ENCODE results near the gene SNTG2.

The SNTG2 gene

DNA sequence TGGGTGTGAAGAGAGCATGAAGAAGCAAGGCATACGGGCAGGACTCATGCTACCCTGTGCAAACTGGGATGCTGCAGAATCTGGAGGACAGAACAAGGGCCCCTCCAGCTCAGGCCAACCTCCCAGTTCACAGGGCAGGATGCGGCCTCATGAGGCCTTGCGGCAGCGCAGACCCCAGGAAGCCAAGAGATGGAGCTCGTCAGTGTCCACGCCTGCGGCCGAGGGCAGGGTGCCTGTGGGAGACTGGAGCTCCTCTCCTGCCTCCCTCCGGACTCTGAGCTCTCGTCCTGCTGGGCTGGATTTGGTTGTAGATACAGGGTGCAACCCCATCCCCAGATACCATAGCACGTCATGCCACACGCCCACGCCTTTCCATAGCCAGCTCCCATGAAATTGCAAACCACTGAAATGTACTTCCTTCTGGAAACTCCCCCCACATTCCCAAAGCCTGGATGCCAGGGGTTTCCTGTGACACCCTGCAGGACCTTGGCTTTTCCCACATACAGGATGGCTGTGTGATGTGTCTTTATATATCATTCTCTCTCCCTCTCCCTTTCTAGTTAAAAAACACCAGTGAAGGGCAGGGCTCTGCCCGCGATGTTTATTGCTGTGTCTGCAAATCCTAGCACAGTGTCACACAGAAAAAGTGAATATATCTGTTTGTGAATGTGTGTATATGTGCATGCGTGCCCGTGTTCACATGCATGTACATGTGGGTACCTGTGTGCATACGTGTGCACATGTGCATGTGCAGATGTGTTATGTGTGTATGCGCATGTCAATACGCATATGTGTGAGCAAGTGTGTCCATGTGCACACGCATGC lies 12.3 kb upstream of the SNTG2 start:
- ATAC-seq, result no peak
- DNase-seq (ENCODE audit: low spot score in 2 of 2), result no peak
- no peak overlapping the region for H3K27ac Mint-ChIP-seq
- no peaks in the 10 kb centered on the region for H3K4me1 Mint-ChIP-seq
- H3K4me3 Mint-ChIP-seq, result no peak overlapping the region
- H3K36me3 Mint-ChIP-seq, result no peaks in the 10 kb centered on the region
- H3K9me3 Mint-ChIP-seq, result no peaks in the 10 kb centered on the region

DNA sequence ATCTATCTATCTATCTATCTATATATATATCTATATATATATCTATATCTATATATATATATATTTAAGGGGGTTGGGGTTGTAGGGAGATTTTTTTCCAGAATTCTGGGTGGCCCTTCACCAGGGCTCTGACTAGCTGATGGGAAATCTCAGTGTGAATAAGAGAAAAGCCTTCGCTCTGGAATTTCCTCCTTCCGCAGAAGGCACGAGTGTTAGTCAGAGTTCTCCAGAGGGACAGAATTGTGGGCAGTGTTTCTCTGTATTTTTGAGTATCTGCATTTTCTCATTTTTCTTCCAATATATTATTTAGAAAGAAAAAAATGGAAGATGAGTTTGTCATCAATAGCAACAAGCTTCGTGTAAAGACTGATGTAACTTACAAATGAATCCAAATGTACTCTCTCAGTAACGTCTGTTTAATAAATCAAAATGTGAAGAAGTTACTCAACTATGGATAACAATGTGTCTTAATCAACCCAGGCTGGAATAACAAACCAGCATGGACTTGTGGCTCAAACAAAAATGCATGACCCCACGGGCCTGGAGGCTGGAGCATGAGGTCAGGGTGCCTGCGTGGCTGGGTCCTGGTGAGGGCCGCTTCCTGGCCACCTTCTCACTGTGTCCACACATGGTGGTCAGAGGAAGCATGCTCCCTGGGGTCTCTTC lies 10.6 kb upstream of the SNTG2 start:
- no peaks in the 10 kb centered on the region for H3K4me1 Mint-ChIP-seq
- H3K4me3 Mint-ChIP-seq, result no peak overlapping the region
- no peak for ATAC-seq
- peaks cover 3% of the 10 kb centered on the region for H3K9me3 Mint-ChIP-seq
- no peaks in the 10 kb centered on the region for H3K36me3 Mint-ChIP-seq
- no peak overlapping the region for H3K27ac Mint-ChIP-seq
- no peak for DNase-seq (ENCODE audit: low spot score in 2 of 2)

DNA sequence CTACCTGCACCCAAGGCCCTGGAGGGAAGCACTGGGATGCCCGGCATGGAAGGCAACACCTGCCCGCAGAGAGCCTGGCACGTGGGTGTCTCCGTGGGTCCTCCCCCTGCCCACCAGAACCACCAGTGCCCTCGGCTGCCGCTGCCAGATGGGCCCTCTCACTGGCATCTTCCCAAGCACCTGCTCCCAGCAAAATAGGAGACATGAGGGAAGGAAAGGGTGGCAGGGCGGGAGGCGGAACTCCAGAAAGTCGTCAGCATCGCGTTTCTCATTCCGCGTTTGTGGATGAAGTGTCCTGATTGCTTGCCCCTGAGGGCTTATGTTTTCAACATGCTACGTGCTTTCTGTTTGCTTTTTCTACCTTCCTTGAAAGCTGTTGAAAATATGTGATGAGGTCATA lies 8.8 kb upstream of the SNTG2 start:
- no peaks in the 10 kb centered on the region for H3K36me3 Mint-ChIP-seq
- peaks cover 3% of the 10 kb centered on the region for H3K9me3 Mint-ChIP-seq
- H3K4me1 Mint-ChIP-seq, result peaks cover 6% of the 10 kb centered on the region
- H3K4me3 Mint-ChIP-seq, result no peak overlapping the region
- no peak for DNase-seq (ENCODE audit: low spot score in 2 of 2)
- ATAC-seq, result no peak
- H3K27ac Mint-ChIP-seq, result no peak overlapping the region

DNA sequence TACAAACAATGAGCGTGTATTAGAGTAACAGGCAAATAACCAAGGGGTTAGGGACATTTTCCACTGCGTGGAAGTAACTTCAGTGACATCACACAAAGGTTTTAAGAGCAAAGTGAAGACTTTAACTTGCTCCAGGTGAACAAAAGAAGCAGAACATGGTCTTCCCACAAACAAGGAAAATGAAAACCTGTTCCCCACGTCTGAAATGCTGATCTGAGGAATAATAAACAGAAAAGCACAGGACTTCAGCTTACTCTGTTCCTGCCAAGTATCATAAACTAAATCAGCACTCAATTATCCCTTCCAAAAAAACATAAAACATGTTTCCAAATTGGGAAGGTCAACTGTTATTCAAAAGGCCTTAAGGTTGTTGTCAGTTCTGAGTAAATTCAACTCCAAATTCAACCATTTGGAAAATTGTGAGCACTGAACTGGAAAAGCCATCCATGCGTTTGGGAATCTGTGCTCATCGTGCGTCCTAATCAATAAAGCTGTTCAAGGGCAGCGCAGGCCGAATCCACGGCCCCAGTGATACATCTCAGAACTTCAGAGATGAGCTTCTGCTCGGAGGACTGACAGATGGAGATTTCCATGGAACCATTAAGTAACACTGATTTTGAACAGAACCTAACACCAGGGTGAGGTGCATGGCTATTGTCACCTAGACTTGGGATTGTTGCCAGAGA lies 7.7 kb upstream of the SNTG2 start:
- Mint-ChIP-seq H3K4me1 (peaks cover 6% of the 10 kb centered on the region), H3K4me3 (no peak overlapping the region), H3K9me3 (peaks cover 3% of the 10 kb centered on the region), H3K27ac (no peak overlapping the region), H3K36me3 (no peaks in the 10 kb centered on the region)
- no peak for DNase-seq (ENCODE audit: low spot score in 2 of 2)
- no peak for ATAC-seq

DNA sequence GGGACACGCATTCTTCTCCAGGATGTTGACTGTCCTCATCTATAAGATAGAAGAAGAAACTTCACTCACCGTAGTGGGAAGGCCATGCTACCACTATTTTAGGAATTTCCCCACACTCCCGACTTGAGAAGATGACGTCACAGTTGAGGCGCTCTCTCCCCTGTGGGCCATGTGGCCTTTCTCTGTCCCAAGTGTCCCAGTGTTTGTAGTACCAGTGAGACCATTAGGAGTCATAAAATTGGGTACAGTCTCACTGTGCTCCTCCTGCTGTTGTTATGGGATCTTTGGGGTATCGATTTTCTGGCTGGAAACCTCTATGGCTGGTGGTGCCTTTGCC lies 7.2 kb upstream of the SNTG2 start:
- Mint-ChIP-seq H3K4me1 (peaks cover 6% of the 10 kb centered on the region), H3K27ac (no peak overlapping the region), H3K9me3 (peaks cover 3% of the 10 kb centered on the region), H3K4me3 (no peak overlapping the region), H3K36me3 (no peaks in the 10 kb centered on the region)
- ATAC-seq (no peak), DNase-seq (ENCODE audit: low spot score in 2 of 2) (no peak)

DNA sequence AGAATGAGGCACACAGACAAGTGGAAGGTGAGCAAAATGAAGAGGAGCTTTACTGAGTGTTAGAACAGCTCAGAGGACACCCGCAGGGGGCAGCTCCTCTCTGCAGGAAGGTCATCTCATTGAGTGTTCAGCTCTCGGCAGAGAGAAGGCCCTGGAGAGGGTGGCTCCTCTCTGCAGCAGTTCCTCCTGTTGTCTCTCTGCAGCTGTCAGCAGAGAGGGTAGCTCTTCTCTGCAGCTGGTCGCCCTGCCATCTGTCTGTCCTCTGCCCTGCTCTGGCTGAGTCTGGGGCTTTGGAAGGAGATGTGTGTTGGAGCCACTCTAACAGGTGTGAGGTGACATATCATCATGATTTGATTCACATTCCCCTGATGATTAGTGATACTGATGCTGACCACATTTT lies 6.8 kb upstream of the SNTG2 start:
- no peak overlapping the region for H3K27ac Mint-ChIP-seq
- DNase-seq (ENCODE audit: low spot score in 2 of 2) (no peak), ATAC-seq (no peak)
- H3K9me3 Mint-ChIP-seq, result peaks cover 3% of the 10 kb centered on the region
- no peaks in the 10 kb centered on the region for H3K36me3 Mint-ChIP-seq
- H3K4me1 Mint-ChIP-seq, result peaks cover 6% of the 10 kb centered on the region
- H3K4me3 Mint-ChIP-seq, result no peak overlapping the region

DNA sequence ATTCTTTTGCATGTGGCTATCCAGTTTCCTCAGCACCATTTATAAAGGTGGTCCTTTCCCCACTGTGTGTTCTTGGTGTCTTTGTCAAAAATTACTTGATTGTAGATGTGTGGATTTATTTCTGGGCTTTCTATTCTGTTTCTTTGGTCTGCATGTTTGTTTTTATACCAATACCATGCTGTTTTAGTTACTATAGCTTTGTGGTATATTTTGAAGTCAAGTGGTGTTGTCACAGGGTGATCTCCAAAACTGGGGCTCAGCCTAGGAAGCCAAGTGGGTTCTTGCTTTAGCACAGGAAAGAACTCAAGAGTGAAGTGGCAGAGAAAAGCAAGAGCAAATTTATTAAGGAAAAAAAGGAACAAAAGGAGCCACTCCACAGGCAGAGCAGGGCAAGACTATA lies 6.0 kb upstream of the SNTG2 start:
- no peak for ATAC-seq
- DNase-seq (ENCODE audit: low spot score in 2 of 2), result no peak
- Mint-ChIP-seq H3K27ac (no peak overlapping the region), H3K4me1 (peaks cover 6% of the 10 kb centered on the region), H3K36me3 (no peaks in the 10 kb centered on the region), H3K4me3 (no peak overlapping the region), H3K9me3 (peaks cover 3% of the 10 kb centered on the region)

DNA sequence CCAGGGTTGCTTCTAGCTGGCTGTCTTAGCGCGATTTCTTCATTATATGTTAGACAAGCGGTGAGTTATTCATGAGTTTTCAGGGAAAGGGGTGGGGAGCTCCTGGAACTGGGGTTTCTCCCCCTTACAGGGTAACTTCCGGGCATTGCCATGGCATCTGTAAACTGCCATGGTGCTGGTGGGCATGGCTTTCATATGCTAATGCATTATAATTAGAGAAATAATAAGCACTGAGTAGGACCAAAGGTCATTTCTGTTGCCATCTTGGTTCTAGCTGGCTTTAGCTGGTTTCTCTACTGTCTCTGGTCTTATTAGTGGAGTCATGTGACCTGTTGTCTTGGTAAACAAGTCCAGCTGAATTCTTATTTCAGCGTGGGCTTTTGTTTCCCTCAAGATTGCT lies 5.5 kb upstream of the SNTG2 start:
- peaks cover 6% of the 10 kb centered on the region for H3K4me1 Mint-ChIP-seq
- ATAC-seq (no peak), DNase-seq (ENCODE audit: low spot score in 2 of 2) (no peak)
- H3K27ac Mint-ChIP-seq, result no peak overlapping the region
- H3K4me3 Mint-ChIP-seq, result no peak overlapping the region
- H3K36me3 Mint-ChIP-seq, result no peaks in the 10 kb centered on the region
- H3K9me3 Mint-ChIP-seq, result peaks cover 3% of the 10 kb centered on the region

DNA sequence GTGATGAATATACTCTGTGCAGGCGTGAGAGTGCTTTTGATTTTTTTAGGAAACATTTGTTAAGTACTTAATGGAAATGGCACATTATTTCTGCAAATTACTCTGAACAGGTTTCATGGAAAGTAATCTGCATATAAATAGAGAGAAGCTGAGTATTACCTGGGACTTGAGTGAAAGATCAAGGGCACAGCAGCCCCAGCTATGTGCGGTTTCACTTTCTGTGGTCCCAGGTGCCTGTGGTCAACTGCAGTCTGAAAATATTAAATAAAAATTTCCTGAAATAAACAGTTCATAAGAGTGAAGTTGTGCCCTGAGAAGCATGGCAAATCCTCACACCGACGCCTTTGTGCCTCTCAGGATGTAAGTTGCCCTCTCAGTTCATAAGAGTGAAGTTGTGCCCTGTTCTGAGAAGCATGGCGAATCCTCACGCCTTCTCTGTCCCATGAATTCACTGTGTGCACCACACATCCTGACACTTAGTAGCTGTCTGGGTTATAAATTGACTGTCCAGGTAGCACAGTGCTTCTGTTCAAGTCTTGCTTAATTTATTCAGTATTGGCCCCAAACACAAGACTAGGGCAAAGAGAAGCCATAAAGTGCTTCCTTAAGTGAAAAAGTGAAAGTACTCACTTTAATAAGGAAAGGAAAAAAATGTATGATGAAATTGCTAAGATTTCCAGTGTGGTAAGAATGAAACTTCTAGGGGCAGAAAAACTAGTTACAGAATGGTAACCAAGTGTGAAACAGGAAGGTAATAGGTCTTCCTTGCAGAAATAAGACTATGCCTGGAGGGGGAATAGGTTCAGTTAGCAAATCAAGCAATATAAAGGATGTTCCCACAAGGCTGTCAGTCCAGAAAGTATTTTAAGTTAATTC lies 4.3 kb upstream of the SNTG2 start:
- Mint-ChIP-seq H3K4me1 (peaks cover 6% of the 10 kb centered on the region), H3K9me3 (peaks cover 3% of the 10 kb centered on the region), H3K27ac (no peak overlapping the region), H3K36me3 (no peaks in the 10 kb centered on the region), H3K4me3 (peak overlapping the region; percentile 22)
- DNase-seq (ENCODE audit: low spot score in 2 of 2) (no peak), ATAC-seq (peak; percentile 69)

DNA sequence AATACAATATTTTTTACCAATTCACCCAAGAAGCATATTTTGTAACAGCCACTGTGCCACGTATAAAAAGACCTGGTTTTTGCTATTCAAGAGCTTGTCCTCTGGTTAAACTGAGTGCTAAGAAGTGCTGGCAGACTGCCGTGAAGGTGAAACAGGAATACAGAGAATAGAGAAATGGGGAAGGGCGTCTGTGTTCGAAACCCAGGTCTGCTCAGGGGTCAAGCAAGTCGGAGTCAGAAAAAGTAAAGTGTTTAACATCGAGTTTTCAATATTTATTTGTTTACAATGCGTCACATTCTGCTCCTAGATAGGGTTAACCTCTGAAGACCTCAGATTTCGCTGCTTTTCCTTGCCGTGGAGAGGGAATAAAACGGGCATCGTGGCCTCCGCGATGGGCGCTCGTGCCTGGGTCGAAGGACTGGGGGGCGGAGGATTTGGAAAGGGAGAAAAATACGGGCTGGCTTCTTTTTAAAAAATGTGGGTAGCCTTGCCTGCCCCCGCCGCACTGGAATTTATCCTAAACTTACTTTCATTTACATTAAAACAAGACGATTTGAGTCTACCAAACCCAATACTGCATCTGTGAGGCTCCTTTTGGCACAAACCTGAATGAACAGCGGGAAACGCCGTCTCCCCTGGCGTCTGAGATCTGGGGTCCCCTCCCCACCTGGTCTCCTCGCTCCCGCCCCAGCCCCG lies 1.1 kb upstream of the SNTG2 start:
- Mint-ChIP-seq H3K4me3 (peak overlapping the region; percentile 41), H3K4me1 (peaks cover 11% of the 10 kb centered on the region), H3K27ac (no peak overlapping the region), H3K9me3 (peaks cover 3% of the 10 kb centered on the region), H3K36me3 (no peaks in the 10 kb centered on the region)
- ATAC-seq (no peak), DNase-seq (ENCODE audit: low spot score in 2 of 2) (no peak)

DNA sequence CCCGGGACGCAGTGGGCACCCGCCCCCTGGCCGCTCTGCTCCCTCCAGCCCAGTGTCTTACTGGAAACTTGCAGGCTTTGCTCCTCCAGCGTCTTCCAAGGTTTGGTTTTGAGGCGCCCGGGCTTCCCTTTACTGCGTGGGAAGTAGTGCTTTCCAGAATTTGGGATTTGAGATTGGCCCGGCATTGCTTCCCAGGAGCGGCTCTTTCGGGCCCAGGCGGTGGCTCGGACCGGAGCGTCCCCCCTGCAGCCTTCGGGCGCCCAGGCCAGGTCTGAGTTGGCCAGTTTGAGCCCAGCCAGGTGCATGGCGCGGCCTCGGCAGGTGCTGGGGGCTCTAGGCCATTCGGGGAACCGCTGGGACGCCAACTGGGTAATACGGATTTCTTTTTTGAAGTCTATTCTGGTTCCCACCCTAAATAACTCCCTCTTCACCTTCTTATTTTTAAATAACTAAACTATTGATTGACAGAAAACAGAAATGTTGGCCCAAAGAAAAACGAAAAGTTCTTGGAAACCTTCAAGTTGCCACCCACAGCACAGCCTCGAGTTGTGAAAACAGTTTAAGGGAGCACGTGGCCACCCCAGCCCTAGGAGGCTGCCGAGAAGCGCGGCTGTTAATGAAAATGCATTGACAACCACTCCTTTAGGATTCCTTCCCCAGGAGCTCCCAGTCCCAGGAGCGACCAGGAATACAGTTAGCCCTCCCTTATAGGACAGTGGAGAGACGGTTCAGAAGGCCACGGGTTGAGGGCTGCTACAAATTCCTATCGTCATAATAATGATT lies 766 bp downstream of the SNTG2 start:
- DNase-seq (ENCODE audit: low spot score in 2 of 2), result no peak
- H3K27ac Mint-ChIP-seq, result no peak overlapping the region

DNA sequence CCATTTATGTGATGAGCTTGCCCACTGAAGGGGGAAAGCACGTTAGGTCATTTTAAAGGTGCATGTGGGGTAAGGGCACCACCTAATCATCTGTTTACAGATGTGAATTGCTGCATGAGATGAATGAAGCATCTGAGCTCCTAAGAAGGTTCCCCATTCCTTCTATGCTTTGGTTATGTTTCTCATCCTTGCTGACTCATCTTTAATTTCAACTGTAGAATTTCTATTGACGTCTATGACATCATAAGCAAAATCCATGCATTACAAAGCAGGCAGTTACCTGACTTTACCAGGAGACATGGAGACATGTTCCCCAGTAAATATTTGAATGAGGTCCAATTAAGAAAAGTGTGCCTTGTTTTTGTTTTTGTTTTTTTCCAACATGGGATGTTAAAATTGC lies 2.8 kb downstream of the SNTG2 start:
- H3K27ac Mint-ChIP-seq, result no peak overlapping the region

More for the DNA sequence above, 766 bp downstream of the SNTG2 start:
- Mint-ChIP-seq H3K9me3 (no peaks in the 10 kb centered on the region), H3K4me1 (peaks cover 9% of the 10 kb centered on the region), H3K4me3 (peak overlapping the region; percentile 36), H3K36me3 (no peaks in the 10 kb centered on the region)
- ATAC-seq, result no peak

DNA sequence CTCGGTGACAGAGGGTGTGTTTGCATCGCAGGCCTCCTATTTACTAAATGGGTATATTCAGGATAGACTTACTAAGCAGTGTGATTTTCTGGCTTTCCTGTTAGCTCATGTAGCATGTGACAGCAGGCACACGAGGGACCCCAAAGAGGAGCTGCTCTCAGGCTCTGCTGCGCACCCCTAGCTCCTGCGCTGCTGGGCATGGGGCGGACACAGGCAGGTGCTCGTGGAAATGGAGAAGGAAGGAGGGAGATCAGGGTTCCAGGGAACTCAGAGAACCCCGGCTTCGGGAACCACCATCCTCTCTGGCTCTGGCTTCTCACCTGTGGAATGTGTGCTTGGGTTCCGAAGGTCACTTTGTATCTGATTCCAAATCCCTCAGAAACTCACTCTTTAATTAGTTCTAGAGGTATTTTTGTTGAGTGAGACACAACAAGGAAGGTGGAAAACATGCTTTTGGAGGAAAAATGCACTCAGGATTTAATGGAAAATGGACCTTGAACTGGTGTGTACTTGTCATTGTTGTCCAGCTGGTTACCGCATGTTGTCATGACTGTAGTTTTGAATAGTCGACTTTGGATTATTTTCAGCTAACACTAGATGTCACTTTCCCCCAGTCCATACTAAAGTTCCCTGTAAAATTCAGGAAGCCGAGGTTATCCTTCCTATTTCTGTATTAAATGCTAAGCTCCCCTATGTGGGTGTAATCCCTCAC lies 3.5 kb downstream of the SNTG2 start:
- H3K36me3 Mint-ChIP-seq, result no peaks in the 10 kb centered on the region
- H3K9me3 Mint-ChIP-seq, result no peaks in the 10 kb centered on the region
- DNase-seq (ENCODE audit: low spot score in 2 of 2), result no peak
- H3K4me3 Mint-ChIP-seq, result no peak overlapping the region
- H3K27ac Mint-ChIP-seq, result no peak overlapping the region
- ATAC-seq, result no peak
- H3K4me1 Mint-ChIP-seq, result peaks cover 5% of the 10 kb centered on the region

More for the DNA sequence above, 2.8 kb downstream of the SNTG2 start:
- Mint-ChIP-seq H3K4me1 (peaks cover 5% of the 10 kb centered on the region), H3K4me3 (no peak overlapping the region), H3K9me3 (no peaks in the 10 kb centered on the region), H3K36me3 (no peaks in the 10 kb centered on the region)
- DNase-seq (ENCODE audit: low spot score in 2 of 2) (no peak), ATAC-seq (no peak)

DNA sequence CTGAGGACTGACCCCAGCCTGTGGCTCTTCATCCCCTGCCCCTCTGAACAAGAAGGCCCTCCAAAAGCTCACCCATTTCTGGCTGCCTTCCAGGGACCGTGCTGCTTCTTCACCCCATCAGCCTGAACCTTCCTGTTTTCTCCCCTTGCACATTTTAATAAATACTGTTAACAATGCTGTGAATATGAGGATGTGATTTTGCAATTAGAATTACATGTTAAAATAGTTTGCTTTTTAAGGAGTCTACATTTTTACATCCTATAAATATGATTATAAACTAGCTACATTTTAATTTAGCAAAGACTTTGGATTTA lies 4.0 kb downstream of the SNTG2 start:
- Mint-ChIP-seq H3K4me3 (no peak overlapping the region), H3K9me3 (no peaks in the 10 kb centered on the region), H3K27ac (no peak overlapping the region), H3K36me3 (no peaks in the 10 kb centered on the region), H3K4me1 (peaks cover 5% of the 10 kb centered on the region)
- no peak for DNase-seq (ENCODE audit: low spot score in 2 of 2)
- no peak for ATAC-seq
